Measurements from ENCODE around the gene ZNF557.
A peak's percentile ranks its signal among the peaks of the same experiment; 100 is the strongest.
"Not testable (repeated sequence)": the region's sequence is repeated elsewhere in the genome, so short reads cannot be mapped to it uniquely, and the experiment has no call there.

ZNF557 gene

GRCh38 chr19:7063339-7063738 lies 6.2 kb upstream of the ZNF557 start:
- CTCF ChIA-PET = interaction anchor here (0.5 to 1.6 kb wide), 2 partner anchors 38 to 291 kb away, joined by 3 to 4 read pairs; no protein-coding TSS in a partner anchor
- no peaks in the 10 kb centered on the region for H3K36me3 ChIP-seq (ENCODE audit: control insufficient read depth in 2 of 2, insufficient read depth in 1 of 2, low read length in 2 of 2)
- TF ChIP-seq OSR2 (tag by site-specific recombination; IDR thresholded peaks at IDR 0.05) (no peak), GLI2 (tag by site-specific recombination; IDR thresholded peaks at IDR 0.05; ENCODE audit: borderline replicate concordance, low read depth) (no peak), RBAK (tag by site-specific recombination; IDR thresholded peaks at IDR 0.05) (no peak), ZNF473 (tag by site-specific recombination; IDR thresholded peaks at IDR 0.05) (no peak), ZBTB21 (tag by site-specific recombination; IDR thresholded peaks at IDR 0.05) (no peak), ZBTB10 (tag by site-specific recombination; IDR thresholded peaks at IDR 0.05) (no peak), BCL11B (tag by site-specific recombination; IDR thresholded peaks at IDR 0.05; ENCODE audit: low read depth) (no peak), ZNF157 (tag by site-specific recombination; IDR thresholded peaks at IDR 0.05) (no peak), ZIC2 (tag by site-specific recombination; IDR thresholded peaks at IDR 0.05) (no peak), ZNF16 (tag by site-specific recombination; IDR thresholded peaks at IDR 0.05; ENCODE audit: low read depth) (no peak), KLF9 (tag by site-specific recombination; IDR thresholded peaks at IDR 0.05; ENCODE audit: low read depth) (no peak)
- H3K4me1 ChIP-seq (ENCODE audit: control insufficient read depth, insufficient read depth, low read length) = no peaks in the 10 kb centered on the region
- H3K9me3 ChIP-seq (ENCODE audit: control insufficient read depth, insufficient read depth, low read depth, low read length) = no peaks in the 10 kb centered on the region
- no peak overlapping the region for H3K27ac ChIP-seq (ENCODE audit: extremely low read depth, low read depth, low read length)
- H3K4me3 ChIP-seq (ENCODE audit: low read depth, low read length) = no peak overlapping the region
- POLR2A ChIA-PET = interaction anchor here (0.6 kb wide), 1 partner anchor 513 kb away, joined by 6 read pairs; no protein-coding TSS in a partner anchor

DNA sequence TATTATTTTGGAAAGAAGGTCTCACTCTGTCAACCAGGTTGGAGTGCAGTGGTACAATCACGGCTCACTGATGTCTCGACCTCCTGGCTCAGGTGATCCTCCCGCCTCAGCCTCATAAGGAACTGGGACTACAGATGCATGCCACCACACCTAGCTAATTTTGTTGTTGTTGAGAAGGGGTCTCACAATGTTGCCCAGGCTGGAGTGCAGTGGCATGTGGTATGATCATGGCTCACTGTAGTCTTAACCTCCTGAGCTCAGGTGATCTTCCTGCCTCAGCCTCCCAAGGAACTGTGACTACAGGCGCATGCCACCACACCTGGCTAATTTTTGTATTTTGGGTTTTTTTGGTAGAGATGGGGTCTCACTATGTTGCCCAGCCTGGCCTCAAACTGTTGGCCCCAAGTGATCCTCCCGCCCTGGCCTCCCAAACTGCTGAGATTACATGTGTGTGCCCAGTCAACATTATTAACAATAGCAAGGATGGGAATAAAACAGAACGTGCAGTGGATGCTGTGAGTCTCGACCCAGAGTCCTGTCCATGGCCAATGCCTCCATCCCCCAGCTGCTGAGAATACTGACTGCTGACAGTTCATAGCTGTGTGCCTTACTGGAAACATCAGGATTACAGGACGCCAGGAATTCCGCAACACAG lies 5.6 kb upstream of the ZNF557 start:
- ChIA-PET CTCF (interaction anchor here (1.6 kb wide), 1 partner anchor 290 kb away, joined by 4 read pairs; no protein-coding TSS in a partner anchor), POLR2A (interaction anchor here (0.6 kb wide), 1 partner anchor 514 kb away, joined by 6 read pairs; no protein-coding TSS in a partner anchor)
- no peaks in the 10 kb centered on the region for H3K4me1 ChIP-seq (ENCODE audit: control insufficient read depth, insufficient read depth, low read length)
- H3K9me3 ChIP-seq (ENCODE audit: control insufficient read depth, insufficient read depth, low read depth, low read length) = no peaks in the 10 kb centered on the region
- TF ChIP-seq ZNF555 (tag by site-specific recombination; conservative IDR thresholded peaks at IDR 0.05) (no peak), CTCF (tag by site-specific recombination; IDR thresholded peaks at IDR 0.05) (no peak), ZNF473 (tag by site-specific recombination; IDR thresholded peaks at IDR 0.05) (no peak), ZNF121 (tag by site-specific recombination; IDR thresholded peaks at IDR 0.05) (peak; percentile 61; the same call in 1 of the 2 replicates), PRDM6 (tag by site-specific recombination; IDR thresholded peaks at IDR 0.05) (no peak), ZXDB (tag by site-specific recombination; IDR thresholded peaks at IDR 0.05) (no peak), OVOL3 (tag by site-specific recombination; IDR thresholded peaks at IDR 0.05) (no peak)
- TF ChIP-seq, protein P1, sequence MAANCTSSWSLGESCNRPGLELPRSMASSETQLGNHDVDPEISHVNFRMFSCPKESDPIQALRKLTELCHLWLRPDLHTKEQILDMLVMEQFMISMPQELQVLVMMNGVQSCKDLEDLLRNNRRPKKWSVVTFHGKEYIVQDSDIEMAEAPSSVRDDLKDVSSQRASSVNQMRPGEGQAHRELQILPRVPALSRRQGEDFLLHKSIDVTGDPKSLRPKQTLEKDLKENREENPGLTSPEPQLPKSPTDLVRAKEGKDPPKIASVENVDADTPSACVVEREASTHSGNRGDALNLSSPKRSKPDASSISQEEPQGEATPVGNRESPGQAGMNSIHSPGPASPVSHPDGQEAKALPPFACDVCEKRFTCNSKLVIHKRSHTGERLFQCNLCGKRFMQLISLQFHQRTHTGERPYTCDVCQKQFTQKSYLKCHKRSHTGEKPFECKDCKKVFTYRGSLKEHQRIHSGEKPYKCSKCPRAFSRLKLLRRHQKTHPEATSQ (tag by site-specific recombination; IDR thresholded peaks at IDR 0.05) = no peak
- TF ChIP-seq, protein P2, sequence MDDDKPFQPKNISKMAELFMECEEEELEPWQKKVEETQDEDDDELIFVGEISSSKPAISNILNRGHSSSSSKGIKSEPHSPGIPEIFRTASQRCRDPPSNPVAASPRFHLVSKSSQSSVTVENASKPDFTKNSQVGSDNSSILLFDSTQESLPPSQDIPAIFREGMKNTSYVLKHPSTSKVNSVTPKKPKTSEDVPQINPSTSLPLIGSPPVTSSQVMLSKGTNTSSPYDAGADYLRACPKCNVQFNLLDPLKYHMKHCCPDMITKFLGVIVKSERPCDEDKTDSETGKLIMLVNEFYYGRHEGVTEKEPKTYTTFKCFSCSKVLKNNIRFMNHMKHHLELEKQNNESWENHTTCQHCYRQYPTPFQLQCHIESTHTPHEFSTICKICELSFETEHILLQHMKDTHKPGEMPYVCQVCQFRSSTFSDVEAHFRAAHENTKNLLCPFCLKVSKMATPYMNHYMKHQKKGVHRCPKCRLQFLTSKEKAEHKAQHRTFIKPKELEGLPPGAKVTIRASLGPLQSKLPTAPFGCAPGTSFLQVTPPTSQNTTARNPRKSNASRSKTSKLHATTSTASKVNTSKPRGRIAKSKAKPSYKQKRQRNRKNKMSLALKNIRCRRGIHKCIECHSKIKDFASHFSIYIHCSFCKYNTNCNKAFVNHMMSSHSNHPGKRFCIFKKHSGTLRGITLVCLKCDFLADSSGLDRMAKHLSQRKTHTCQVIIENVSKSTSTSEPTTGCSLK (tag by site-specific recombination; IDR thresholded peaks at IDR 0.05) = no peak
- H3K27ac ChIP-seq (ENCODE audit: extremely low read depth, low read depth, low read length) = no peak overlapping the region
- H3K36me3 ChIP-seq (ENCODE audit: control insufficient read depth in 2 of 2, insufficient read depth in 1 of 2, low read length in 2 of 2) = no peaks in the 10 kb centered on the region
- no peak overlapping the region for H3K4me3 ChIP-seq (ENCODE audit: low read depth, low read length)

DNA sequence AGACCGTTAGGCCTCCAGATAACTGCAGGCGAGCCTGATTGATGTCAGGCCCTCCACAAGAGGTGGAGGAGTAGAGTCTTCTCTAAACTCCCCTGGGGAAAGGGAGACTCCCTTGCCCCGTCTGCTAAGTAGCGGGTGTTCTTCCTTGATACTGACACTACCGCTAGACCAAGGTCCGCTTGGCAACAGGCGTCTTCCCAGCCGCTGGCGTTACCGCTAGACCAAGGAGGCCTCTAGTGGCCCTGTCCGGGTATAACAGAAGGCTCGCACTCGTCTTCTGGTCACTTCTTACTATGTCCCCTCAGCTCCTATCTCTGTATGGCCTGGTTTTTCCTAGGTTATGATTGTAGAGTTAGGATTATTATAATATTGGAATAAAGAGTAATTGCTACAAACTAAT lies 2.4 kb upstream of the ZNF557 start:
- CTCF ChIA-PET = not testable (repeated sequence)

More for the DNA sequence above, 2.4 kb upstream of the ZNF557 start:
- POLR2A ChIA-PET; H3K4me3 ChIP-seq (ENCODE audit: low read depth, low read length); H3K4me1 ChIP-seq (ENCODE audit: control insufficient read depth, insufficient read depth, low read length); H3K9me3 ChIP-seq (ENCODE audit: control insufficient read depth, insufficient read depth, low read depth, low read length); H3K27ac ChIP-seq (ENCODE audit: extremely low read depth, low read depth, low read length): not testable (repeated sequence)
- peaks cover 0 to 11% of the 10 kb centered on the region in 2 experiments; a peak in 2 of 3 replicates for H3K36me3 ChIP-seq (ENCODE audit: control insufficient read depth in 2 of 2, insufficient read depth in 1 of 2, low read length in 2 of 2)

Data from HEK293 (cell line).